Epithelial cell of proximal tubule (primary cell): ENCODE data around the gene TRUB2. TPM values are rescaled to one million over a fixed set of nuclear protein-coding genes. Genes with fewer than 3 reads are reported as not detected.

ENCODE experiments used
- DNase-seq: peaks from one replicate; pipeline ENCODE4 v3.0.0-alpha.2; 2011; ENCODE audit warnings: low read depth
- H3K4me3 ChIP-seq: 2 replicates; pipeline ENCODE4 v1.5.1; 2011; ENCODE audit warnings: low read depth, mild to moderate bottlenecking, low read length
- CTCF ChIP-seq: conservative IDR thresholded peaks from 2 replicates; pipeline ENCODE4 v1.5.1; 2012; ENCODE audit warnings: low read depth, mild to moderate bottlenecking, low read length
- total RNA-seq: library from RNA; depleted of rRNA; stranded (reverse); fragments of >200 nt; gene quantifications from 2 replicates; pipeline ENCODE4 v1.2.3, GENCODE V29; 2015

Gene TRUB2
- total RNA-seq, 1 donor from 2014 or later = 14.1 TPM

DNA sequence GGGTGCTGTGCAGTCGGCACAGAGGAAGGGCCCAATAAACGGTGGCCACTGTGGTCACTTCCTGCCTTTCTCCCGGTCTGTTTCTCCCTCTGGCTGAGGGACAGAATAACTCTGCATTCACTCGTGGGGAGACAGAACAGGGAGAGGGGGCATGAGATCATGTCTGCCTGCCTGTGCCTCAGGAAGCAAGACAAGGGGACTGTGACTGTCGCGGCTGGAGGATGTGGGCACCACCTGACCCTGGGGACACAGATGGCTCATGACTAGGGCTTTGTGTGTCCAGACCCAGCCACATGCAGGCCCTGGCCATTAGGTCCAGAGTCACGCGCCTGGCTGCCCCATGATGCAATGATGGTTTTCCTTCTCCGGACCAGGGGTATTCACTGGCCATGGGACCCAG, 5.8 kb downstream of the TRUB2 start:
- TF ChIP-seq CTCF = no peak
- DNase-seq = no peak
- no peak overlapping the region for H3K4me3 ChIP-seq

DNA sequence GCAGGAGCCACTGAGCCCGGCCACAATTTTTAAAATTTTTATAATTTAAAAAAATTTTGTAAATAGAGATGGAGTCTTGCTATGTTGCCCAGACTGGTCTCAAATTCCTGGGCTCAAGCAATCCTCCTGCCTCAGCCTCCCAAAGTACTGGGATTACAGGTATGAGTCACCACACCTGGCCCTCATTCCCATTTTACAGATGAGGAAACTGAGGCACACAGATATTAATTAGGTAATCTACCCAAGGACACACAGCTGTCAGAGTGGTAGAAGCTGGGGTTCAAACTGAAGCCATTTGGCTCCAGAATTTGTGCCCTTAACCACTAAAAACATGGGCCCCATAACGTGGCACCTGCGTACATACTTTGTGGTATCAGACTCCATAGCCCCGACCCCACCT, 7.5 kb downstream of the TRUB2 start:
- DNase-seq = no peak
- TF ChIP-seq CTCF = no peak
- H3K4me3 ChIP-seq = no peak overlapping the region

DNA sequence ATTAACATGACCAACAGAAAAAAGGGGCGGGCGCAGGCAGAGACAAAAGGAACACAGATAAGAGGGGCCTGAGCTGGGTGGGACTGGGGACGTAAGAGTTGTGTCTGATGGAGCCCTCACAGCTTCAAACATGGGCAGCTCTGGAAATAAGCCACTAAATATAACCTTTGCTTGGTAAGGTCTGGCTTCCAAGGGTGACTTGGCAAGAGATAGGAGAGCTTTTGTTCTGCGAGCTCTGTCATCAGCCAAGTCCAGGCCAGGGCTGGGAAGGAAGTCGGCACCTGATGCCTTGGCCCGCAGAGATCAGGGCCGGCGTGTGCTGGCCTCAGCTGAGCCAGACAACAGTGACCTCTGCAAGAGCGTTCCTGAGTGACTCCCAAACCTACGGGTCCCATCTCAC, 11.8 kb downstream of the TRUB2 start:
- H3K4me3 ChIP-seq = no peak overlapping the region
- no peak for TF ChIP-seq CTCF
- no peak for DNase-seq

GRCh38 chr9:128309551-128309950, 12.7 kb downstream of the TRUB2 start:
- DNase-seq = no peak
- TF ChIP-seq CTCF = no peak
- no peak overlapping the region for H3K4me3 ChIP-seq

- DNase-seq = no peak
- no peak for TF ChIP-seq CTCF
- no peak overlapping the region for H3K4me3 ChIP-seq
Observed at GRCh38 chr9:128304971-128305288, 17.3 kb downstream of the TRUB2 start.

GRCh38 chr9:128304136-128304970, 17.9 kb downstream of the TRUB2 start:
- DNase-seq = no peak
- H3K4me3 ChIP-seq = no peak overlapping the region
- TF ChIP-seq CTCF = no peak
